GM12873 (cell line): Measurements from ENCODE around the gene CLSTN2.

ENCODE experiments used
- TF ChIP-seq, protein P1 (sequence below): IDR thresholded peaks from 2 replicates; pipeline ENCODE4 v1.5.1; 2012; ENCODE audit warnings: low read depth, mild to moderate bottlenecking, moderate library complexity, low read length, control low read depth; ENCODE audit not compliant: insufficient read depth; ENCODE audit errors: missing control alignments

Gene CLSTN2

DNA sequence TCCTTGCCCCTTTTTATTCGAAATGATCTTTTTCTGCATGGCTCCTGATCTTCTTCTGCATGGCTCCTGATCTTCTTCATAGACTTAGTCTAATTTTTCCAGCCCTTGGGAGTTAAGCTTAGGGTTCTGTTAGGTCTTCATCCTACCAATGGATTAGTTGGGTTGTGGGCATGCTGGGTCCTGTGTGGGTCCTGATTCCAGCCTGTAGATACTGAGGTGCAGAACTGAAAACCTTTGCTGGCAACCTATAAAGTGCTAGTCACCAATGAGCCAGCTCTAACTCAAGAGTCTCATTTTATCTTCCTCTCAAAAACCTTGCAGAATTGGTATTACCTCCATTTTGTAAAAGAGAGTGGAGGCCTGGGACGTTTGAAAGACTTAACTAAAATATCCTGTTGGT lies 229.2 kb downstream of the CLSTN2 start:
- TF ChIP-seq, protein P1, sequence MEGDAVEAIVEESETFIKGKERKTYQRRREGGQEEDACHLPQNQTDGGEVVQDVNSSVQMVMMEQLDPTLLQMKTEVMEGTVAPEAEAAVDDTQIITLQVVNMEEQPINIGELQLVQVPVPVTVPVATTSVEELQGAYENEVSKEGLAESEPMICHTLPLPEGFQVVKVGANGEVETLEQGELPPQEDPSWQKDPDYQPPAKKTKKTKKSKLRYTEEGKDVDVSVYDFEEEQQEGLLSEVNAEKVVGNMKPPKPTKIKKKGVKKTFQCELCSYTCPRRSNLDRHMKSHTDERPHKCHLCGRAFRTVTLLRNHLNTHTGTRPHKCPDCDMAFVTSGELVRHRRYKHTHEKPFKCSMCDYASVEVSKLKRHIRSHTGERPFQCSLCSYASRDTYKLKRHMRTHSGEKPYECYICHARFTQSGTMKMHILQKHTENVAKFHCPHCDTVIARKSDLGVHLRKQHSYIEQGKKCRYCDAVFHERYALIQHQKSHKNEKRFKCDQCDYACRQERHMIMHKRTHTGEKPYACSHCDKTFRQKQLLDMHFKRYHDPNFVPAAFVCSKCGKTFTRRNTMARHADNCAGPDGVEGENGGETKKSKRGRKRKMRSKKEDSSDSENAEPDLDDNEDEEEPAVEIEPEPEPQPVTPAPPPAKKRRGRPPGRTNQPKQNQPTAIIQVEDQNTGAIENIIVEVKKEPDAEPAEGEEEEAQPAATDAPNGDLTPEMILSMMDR: no peak

DNA sequence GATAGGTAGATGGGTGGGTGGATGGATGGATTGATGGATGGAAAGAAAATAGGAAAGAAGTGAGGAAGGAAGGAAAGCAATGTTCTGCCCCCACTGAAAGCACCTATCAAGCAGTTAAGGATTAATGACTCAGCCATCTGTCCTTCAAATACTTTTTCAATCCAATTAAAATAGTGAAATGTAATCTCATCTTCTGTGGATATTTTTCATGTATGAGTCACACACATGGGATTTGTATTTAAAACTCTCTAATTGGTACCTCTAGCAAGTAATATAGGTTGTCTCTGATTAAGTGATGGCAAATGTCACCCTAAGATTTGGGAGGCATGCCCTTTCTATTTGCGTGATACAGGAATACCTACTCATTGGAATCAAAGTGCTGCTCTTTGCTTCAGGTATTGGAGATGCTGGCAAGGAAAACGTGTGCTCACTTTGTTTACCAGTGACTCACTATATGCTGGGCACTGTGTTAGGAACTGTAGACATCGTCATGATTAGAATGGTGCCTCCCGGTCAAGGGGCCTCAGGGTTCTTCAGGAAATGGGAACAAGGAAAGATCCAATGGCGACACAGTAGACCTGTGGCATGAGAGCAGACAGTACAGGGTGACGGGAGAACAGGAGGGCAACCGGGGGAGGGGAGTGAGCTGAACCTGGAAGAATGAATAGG lies 230.1 kb downstream of the CLSTN2 start:
- TF ChIP-seq, protein P1: no peak

DNA sequence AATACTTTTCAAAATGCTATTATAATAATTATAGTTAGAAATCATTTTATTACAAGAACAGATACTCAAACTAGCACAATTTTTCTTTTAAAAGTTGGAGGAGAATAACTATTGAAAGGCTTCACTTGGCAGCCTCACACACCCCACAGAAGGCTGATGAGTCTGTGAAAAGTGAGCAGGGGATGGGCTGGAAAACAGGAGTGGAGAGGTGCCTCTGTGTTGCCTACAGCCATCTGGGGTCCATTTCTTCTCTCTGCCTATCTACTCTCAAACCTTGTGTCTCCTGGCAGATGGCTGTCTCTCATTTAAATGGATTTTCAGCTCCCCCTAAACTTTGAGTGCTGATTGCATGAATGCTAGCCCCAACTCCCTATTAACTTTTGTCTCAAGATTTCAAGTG lies 230.8 kb downstream of the CLSTN2 start:
- TF ChIP-seq, protein P1: no peak

DNA sequence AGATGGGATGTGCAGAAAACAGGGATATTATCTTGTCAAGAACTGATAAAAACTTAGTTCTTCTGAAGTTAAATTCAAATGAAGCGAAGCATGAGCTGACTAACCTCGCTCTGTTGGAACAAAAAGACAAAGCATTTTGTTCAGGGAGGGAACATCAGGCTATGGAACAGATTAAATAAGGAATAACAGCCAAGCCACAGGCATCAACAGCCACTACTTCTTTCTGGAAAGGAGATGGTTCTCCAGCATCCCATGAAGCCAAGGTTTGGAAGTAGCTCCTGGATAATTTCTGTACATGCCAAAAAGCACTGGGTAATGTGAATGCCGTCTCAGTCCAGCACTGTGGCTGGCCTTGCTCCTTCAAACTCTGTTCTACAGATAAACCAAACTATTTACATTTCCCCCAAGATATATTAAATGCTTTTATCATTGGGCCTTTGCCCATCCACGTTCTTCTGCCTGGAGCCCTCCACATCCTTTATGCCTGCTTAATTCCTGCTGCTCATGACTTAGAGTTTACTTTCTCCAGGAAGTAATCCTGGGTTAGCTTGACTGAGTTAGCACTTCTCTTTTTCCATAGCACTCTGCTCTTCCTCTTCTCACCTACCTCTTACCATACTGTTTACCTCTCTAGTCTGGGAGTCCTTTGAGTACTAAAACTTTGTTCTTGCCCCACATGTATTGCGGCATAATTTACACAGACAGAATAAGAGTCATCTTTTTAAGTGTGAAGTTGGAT lies 232.0 kb downstream of the CLSTN2 start:
- TF ChIP-seq, protein P1: no peak

DNA sequence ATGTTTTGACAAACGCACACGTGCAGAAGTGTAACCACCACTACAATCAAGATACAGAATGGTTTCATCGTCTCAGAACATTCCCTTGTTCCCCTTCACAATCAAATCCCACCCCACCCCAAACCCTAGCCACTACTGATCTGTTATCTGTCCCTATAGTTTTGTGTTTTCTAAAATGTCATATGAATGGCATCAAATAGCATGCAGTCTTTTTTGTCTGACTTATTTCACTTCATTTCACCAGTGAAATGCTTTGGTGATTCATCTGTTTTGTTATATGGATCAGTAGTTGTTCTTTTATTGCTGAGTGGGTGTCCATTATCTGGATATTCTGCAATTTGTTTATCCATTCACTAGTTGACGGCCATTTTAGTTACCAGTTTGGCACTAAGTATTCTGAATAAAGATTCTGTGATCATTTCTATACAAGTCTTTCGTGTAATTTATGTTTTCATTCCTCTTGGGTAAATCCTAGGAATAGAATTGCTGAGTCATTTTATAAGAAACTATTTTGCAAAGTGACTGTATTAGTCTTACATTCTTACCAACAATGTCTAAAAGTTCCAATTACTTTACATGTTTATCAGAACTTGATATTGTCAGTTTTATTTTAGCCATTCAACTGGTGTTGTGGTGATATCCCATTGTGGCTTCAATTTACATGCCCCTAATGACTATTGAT lies 232.8 kb downstream of the CLSTN2 start:
- TF ChIP-seq, protein P1: no peak

DNA sequence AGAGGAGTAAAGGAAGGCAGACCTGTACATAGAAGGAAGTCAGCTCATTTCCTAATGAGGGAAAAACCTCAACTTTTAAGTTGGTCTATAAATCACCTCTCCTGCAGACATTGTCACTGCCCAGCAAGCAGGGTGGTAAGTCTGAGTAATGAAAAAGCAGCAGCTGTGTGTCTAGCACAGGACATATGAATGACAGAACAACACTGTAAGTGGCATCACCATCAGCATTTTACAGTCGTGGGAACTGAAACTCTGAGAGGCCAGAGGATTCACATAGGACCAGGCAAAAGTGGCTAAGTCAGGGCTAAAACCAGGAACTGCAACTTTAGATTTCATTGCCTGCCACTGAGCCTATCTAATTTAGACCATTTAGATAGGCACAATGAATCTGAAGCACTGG lies 235.6 kb downstream of the CLSTN2 start:
- TF ChIP-seq, protein P1: no peak

DNA sequence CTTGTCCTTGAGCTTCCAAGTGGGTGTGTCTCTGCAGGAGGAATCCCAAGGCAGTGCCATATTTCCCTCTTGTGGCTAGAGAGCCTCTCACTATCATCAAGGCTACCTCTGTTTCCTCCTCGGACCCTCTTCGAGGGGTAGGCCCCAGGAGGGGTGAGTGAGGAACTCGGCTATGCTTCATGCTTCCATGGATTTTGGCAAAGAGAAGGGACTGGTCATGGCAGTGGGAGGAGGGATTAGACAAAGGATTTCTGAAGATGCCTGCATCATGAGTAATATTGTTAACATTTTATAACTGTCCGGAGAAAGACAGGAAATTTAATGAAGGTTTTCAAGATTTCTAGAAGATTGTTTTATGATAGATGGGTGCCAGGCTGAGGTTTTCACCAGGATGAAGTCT lies 241.5 kb downstream of the CLSTN2 start:
- TF ChIP-seq, protein P1: no peak
